Trophoblast cell (in vitro differentiated cells and primary cell): Measurements from ENCODE around the gene DOP1A.
A peak's percentile ranks its signal among the peaks of the same experiment; 100 is the strongest.

Experiments used
- DNase-seq, 2 donors: peaks; one replicate each; pipeline ENCODE4 v3.0.0-alpha.2; 2016
- H2AFZ ChIP-seq: 2 replicates; pipeline ENCODE4 v1.6.1; 2013; ENCODE audit warnings: low read length, moderate library complexity, mild to moderate bottlenecking; ENCODE audit not compliant: insufficient read depth, poor library complexity
- H2AK5ac ChIP-seq: 2 replicates; pipeline ENCODE4 v1.6.1; 2013; ENCODE audit warnings: mild to moderate bottlenecking, low read length
- H2BK120ac ChIP-seq: 2 replicates; pipeline ENCODE4 v1.6.1; 2013; ENCODE audit warnings: low read length, mild to moderate bottlenecking, moderate library complexity; ENCODE audit not compliant: insufficient read depth, poor library complexity
- H2BK12ac ChIP-seq: 2 replicates; pipeline ENCODE4 v1.6.1; 2013; ENCODE audit warnings: mild to moderate bottlenecking, low read length, moderate library complexity
- H2BK5ac ChIP-seq: 2 replicates; pipeline ENCODE4 v1.6.1; 2013; ENCODE audit warnings: low read length, low read depth, moderate library complexity, mild to moderate bottlenecking; ENCODE audit not compliant: poor library complexity
- H3K14ac ChIP-seq: 2 replicates; pipeline ENCODE4 v1.6.1; 2013; ENCODE audit warnings: mild to moderate bottlenecking, low read length
- H3K18ac ChIP-seq: 2 replicates; pipeline ENCODE4 v1.6.1; 2013; ENCODE audit warnings: mild to moderate bottlenecking, low read length
- H3K23ac ChIP-seq: 2 replicates; pipeline ENCODE4 v1.6.1; 2013; ENCODE audit warnings: low read length
- H3K27ac ChIP-seq: 2 replicates; pipeline ENCODE4 v1.5.1; 2013; ENCODE audit warnings: low read depth, mild to moderate bottlenecking, inconsistent platforms, low read length, moderate library complexity
- H3K27me3 ChIP-seq: 2 replicates; pipeline ENCODE4 v1.6.1; 2013; ENCODE audit warnings: inconsistent platforms, mild to moderate bottlenecking, low read length, moderate library complexity; ENCODE audit not compliant: insufficient read depth
- H3K36me3 ChIP-seq, 2 experiments: 1 replicate in 1 of 2; 2 replicates in 1 of 2; pipeline ENCODE4 v1.6.1; 2013; ENCODE audit warnings: low read length in 2 of 2, mild to moderate bottlenecking in 2 of 2, moderate library complexity in 1 of 2; ENCODE audit not compliant: insufficient read depth in 2 of 2, control insufficient read depth in 1 of 2
- H3K4ac ChIP-seq: 2 replicates; pipeline ENCODE4 v1.6.1; 2013; ENCODE audit warnings: low read depth, mild to moderate bottlenecking, low read length, moderate library complexity
- H3K4me1 ChIP-seq, 2 experiments: 1 replicate in 1 of 2; 2 replicates in 1 of 2; pipeline ENCODE4 v1.6.1; 2013; ENCODE audit warnings: low read length in 2 of 2, mild to moderate bottlenecking in 2 of 2, moderate library complexity in 1 of 2; ENCODE audit not compliant: insufficient read depth in 2 of 2, control insufficient read depth in 1 of 2
- H3K4me2 ChIP-seq: 2 replicates; pipeline ENCODE4 v1.6.1; 2013; ENCODE audit warnings: inconsistent platforms, mild to moderate bottlenecking, low read length, moderate library complexity
- H3K4me3 ChIP-seq: 2 replicates; pipeline ENCODE4 v1.5.1; 2013; ENCODE audit warnings: mild to moderate bottlenecking, low read depth, low read length, inconsistent platforms
- H3K79me1 ChIP-seq: one replicate; pipeline ENCODE4 v1.6.1; 2013; ENCODE audit warnings: low read length
- H3K79me2 ChIP-seq: 2 replicates; pipeline ENCODE4 v1.6.1; 2013; ENCODE audit warnings: low read length, mild to moderate bottlenecking; ENCODE audit not compliant: control insufficient read depth, insufficient read depth, poor library complexity
- H3K9ac ChIP-seq: 2 replicates; pipeline ENCODE4 v1.6.1; 2013; ENCODE audit warnings: mild to moderate bottlenecking, low read length
- H3K9me3 ChIP-seq: 2 replicates; pipeline ENCODE4 v1.6.1; 2013; ENCODE audit warnings: low read depth, mild to moderate bottlenecking, control low read depth, inconsistent platforms, low read length; ENCODE audit not compliant: insufficient read depth
- H4K12ac ChIP-seq: 2 replicates; pipeline ENCODE4 v1.6.1; 2013; ENCODE audit warnings: low read depth, mild to moderate bottlenecking, low read length, moderate library complexity
- H4K8ac ChIP-seq: 2 replicates; pipeline ENCODE4 v1.6.1; 2013; ENCODE audit warnings: low read depth, mild to moderate bottlenecking, low read length, moderate library complexity
- H4K91ac ChIP-seq: one replicate; pipeline ENCODE4 v1.6.1; 2013; ENCODE audit warnings: low read depth, mild to moderate bottlenecking, low read length, moderate library complexity
- WGBS: extraction: QIAGEN DNeasy Blood & Tissue Kit; methylation state at CpG from one replicate; pipeline ENCODE4 v1.1.7; 2013; ENCODE audit warnings: missing lambda C conversion rate; ENCODE audit not compliant: insufficient read length, insufficient coverage; ENCODE audit errors: extremely low coverage; 5-methylcytosine and 5-hydroxymethylcytosine counted together

DOP1A gene

DNA sequence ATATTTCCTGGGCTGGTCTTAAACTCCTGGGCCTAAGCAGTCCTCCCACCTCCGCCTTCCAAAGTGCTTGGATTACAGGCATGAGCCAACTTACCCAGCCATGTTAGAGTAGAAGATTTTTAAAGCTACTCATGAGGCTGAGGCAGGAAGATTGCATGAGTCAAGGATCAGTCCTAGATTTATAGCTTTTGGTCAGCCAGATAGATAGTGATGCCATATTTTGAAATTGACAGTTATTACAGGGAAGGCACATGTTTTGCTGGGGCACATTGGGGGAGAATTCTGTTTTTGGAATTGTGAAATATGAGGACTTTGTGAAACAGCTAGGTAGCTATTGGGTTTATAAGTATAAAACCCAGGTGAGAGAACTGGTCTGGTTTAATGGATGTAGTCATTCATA, 40.9 kb downstream of the DOP1A start:
- H3K79me1 ChIP-seq, result no peaks in the 10 kb centered on the region
- H3K4ac ChIP-seq, result no peak overlapping the region
- no peak overlapping the region for H2AFZ ChIP-seq
- no peaks in the 10 kb centered on the region for H3K9me3 ChIP-seq
- H3K4me3 ChIP-seq, result no peak overlapping the region
- no peak overlapping the region for H4K8ac ChIP-seq
- DNase-seq, result no peak
- no peaks in the 10 kb centered on the region for H3K79me2 ChIP-seq
- H3K27me3 ChIP-seq, result no peaks in the 10 kb centered on the region
- H2AK5ac ChIP-seq, result no peak overlapping the region
- no CpG with 5 or more reads among the region's 1 CpG for WGBS
- peaks cover 0 to 3% of the 10 kb centered on the region in 2 experiments for H3K36me3 ChIP-seq
- no peak overlapping the region for H3K18ac ChIP-seq
- no peak overlapping the region for H3K4me2 ChIP-seq
- no peak overlapping the region for H4K91ac ChIP-seq
- H3K9ac ChIP-seq, result no peak overlapping the region
- no peak overlapping the region for H4K12ac ChIP-seq
- H3K4me1 ChIP-seq, result no peaks in the 10 kb centered on the region
- no peak overlapping the region for H3K23ac ChIP-seq
- no peak overlapping the region for H2BK5ac ChIP-seq
- no peak overlapping the region for H2BK12ac ChIP-seq
- no peak overlapping the region for H3K14ac ChIP-seq
- no peak overlapping the region for H3K27ac ChIP-seq
- H2BK120ac ChIP-seq, result no peak overlapping the region

DNA sequence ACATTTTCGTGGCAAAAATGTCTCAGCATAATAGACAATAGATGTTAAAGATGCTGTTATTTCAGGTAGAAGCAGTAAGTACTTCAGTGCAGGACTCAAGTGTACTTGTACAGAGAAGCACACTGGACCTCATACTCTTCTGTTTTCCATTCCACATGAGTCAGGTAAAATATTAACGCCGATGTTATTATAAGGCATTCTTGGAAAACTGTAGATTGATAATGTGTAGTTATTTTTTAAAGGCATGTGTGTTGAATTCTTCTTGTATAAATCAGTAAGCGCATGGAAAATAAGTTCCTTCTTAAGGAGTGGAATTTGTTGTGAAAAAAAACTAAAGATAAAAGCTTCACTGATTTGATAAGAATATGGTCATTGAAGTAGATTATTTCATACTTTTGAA, 45.8 kb downstream of the DOP1A start:
- no peaks in the 10 kb centered on the region for H3K9me3 ChIP-seq

DNA sequence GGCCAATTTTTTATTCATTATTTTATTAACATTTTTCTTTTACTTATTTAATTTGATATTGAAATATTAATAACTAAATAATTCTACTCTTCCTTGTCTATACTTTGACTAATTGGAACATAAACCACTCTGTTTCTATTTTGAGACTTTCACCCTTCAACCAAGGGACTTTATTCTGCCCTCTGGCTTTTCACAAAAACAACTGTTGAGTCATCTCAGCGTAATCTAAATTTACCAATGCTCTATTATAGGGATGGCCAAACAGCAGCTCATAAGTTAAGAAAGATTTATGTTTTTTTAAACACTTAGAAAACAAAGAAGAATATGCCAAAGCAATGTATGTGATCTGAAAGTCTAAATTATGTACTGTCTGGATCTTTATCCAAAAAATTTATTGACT, 46.7 kb downstream of the DOP1A start:
- no peak overlapping the region for H2AK5ac ChIP-seq
- H4K12ac ChIP-seq, result no peak overlapping the region
- H2BK120ac ChIP-seq, result no peak overlapping the region
- H3K27ac ChIP-seq, result no peak overlapping the region
- no peak for DNase-seq
- H3K14ac ChIP-seq, result no peak overlapping the region
- H3K9ac ChIP-seq, result no peak overlapping the region
- no peak overlapping the region for H3K4me2 ChIP-seq
- H2AFZ ChIP-seq, result no peak overlapping the region
- H3K4me3 ChIP-seq, result no peak overlapping the region
- H3K79me2 ChIP-seq, result no peaks in the 10 kb centered on the region
- no peak overlapping the region for H2BK5ac ChIP-seq
- H3K4ac ChIP-seq, result no peak overlapping the region
- peaks cover 0 to 3% of the 10 kb centered on the region in 2 experiments for H3K36me3 ChIP-seq
- no peak overlapping the region for H2BK12ac ChIP-seq
- H3K27me3 ChIP-seq, result no peaks in the 10 kb centered on the region
- H3K79me1 ChIP-seq, result no peaks in the 10 kb centered on the region
- no peaks in the 10 kb centered on the region for H3K9me3 ChIP-seq
- H4K8ac ChIP-seq, result no peak overlapping the region
- no peak overlapping the region for H3K18ac ChIP-seq
- WGBS, result no CpG with 5 or more reads among the region's 1 CpG
- H3K4me1 ChIP-seq, result no peaks in the 10 kb centered on the region
- no peak overlapping the region for H4K91ac ChIP-seq
- no peak overlapping the region for H3K23ac ChIP-seq

More for the DNA sequence above, 45.8 kb downstream of the DOP1A start:
- no peaks in the 10 kb centered on the region for H3K4me1 ChIP-seq
- no peak overlapping the region for H2AFZ ChIP-seq
- H3K79me2 ChIP-seq, result no peaks in the 10 kb centered on the region
- no peaks in the 10 kb centered on the region for H3K79me1 ChIP-seq
- no peak overlapping the region for H3K23ac ChIP-seq
- no peak overlapping the region for H4K91ac ChIP-seq
- H2BK5ac ChIP-seq, result no peak overlapping the region
- H3K4me2 ChIP-seq, result no peak overlapping the region
- H3K9ac ChIP-seq, result no peak overlapping the region
- H3K36me3 ChIP-seq, result peaks cover 0 to 3% of the 10 kb centered on the region in 2 experiments
- H3K4me3 ChIP-seq, result no peak overlapping the region
- no peak overlapping the region for H3K4ac ChIP-seq
- no peak overlapping the region for H4K8ac ChIP-seq
- H4K12ac ChIP-seq, result no peak overlapping the region
- no peak overlapping the region for H2AK5ac ChIP-seq
- no peak overlapping the region for H3K18ac ChIP-seq
- no peak overlapping the region for H2BK120ac ChIP-seq
- no peak overlapping the region for H3K27ac ChIP-seq
- H2BK12ac ChIP-seq, result no peak overlapping the region
- H3K14ac ChIP-seq, result no peak overlapping the region
- H3K27me3 ChIP-seq, result no peaks in the 10 kb centered on the region
- peak in 1 of 2 donors; percentile 35 for DNase-seq
- WGBS, result no CpG with 5 or more reads among the region's 4 CpGs

DNA sequence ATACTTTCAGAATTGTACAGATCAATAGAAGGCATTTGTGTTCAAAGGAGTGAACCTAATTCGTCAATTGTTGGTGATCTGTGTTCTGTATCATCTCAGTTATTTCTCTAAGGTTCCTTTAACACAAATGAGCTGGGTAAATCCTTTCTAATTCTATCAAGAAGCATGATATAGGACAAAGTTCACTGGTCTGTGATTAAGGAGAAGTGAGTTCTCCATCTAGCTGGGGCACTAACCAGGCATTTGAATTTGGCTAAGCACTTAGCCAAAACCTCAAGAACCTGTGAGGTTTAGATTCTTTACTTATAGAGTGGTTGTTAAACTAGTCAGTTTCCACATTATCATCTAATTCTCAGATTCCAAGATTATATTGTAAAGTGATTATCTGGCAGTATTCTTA, 50.3 kb downstream of the DOP1A start:
- DNase-seq, result no peak
- H2BK120ac ChIP-seq, result no peak overlapping the region
- H4K12ac ChIP-seq, result no peak overlapping the region
- H3K79me2 ChIP-seq, result no peaks in the 10 kb centered on the region
- no CpG with 5 or more reads among the region's 1 CpG for WGBS
- no peak overlapping the region for H3K4me3 ChIP-seq
- H4K8ac ChIP-seq, result no peak overlapping the region
- H3K4me2 ChIP-seq, result no peak overlapping the region
- H3K79me1 ChIP-seq, result no peaks in the 10 kb centered on the region
- no peak overlapping the region for H2AK5ac ChIP-seq
- no peak overlapping the region for H2BK12ac ChIP-seq
- H3K9ac ChIP-seq, result no peak overlapping the region
- H3K18ac ChIP-seq, result no peak overlapping the region
- no peaks in the 10 kb centered on the region for H3K36me3 ChIP-seq
- H3K14ac ChIP-seq, result no peak overlapping the region
- H2AFZ ChIP-seq, result no peak overlapping the region
- no peaks in the 10 kb centered on the region for H3K9me3 ChIP-seq
- no peak overlapping the region for H4K91ac ChIP-seq
- no peaks in the 10 kb centered on the region for H3K27me3 ChIP-seq
- H2BK5ac ChIP-seq, result no peak overlapping the region
- H3K23ac ChIP-seq, result no peak overlapping the region
- no peak overlapping the region for H3K4ac ChIP-seq
- H3K4me1 ChIP-seq, result no peaks in the 10 kb centered on the region
- no peak overlapping the region for H3K27ac ChIP-seq
